ENCODE data around the gene NOCT. TPM values are rescaled to one million over a fixed set of nuclear protein-coding genes. Genes with fewer than 3 reads are reported as not detected.

The NOCT gene
- total RNA-seq, 2 donors from 2014 or later, result 9.6 to 10.9 TPM

GRCh38 chr4:138981930-138982390 lies 33.6 kb upstream of the NOCT start:
- no peaks in the 10 kb centered on the region for H3K36me3 ChIP-seq
- H3K27ac ChIP-seq, result peak overlapping the region; percentile 14 to 15
- TF ChIP-seq CTCF (IDR thresholded peaks at IDR 0.05), result peak; percentile 36
- no peak overlapping the region for H3K4me3 ChIP-seq
- no peaks in the 10 kb centered on the region for H3K27me3 ChIP-seq (replicated peaks; ENCODE audit: insufficient read depth)
- H3K4me1 ChIP-seq (ENCODE audit: control insufficient read depth in 1 of 2, low read depth in 2 of 2), result peaks cover 0 to 11% of the 10 kb centered on the region in 2 donors
- no peak for DNase-seq (ENCODE audit: low spot score)
- H3K9me3 ChIP-seq, result no peaks in the 10 kb centered on the region
- peak; percentile 80 for ATAC-seq (ENCODE audit: insufficient number of reproducible peaks, low FRiP score, low read depth)

GRCh38 chr4:138982754-138983153 lies 32.8 kb upstream of the NOCT start:
- H3K36me3 ChIP-seq, result no peaks in the 10 kb centered on the region
- H3K27ac ChIP-seq, result no peak overlapping the region
- ATAC-seq (ENCODE audit: insufficient number of reproducible peaks, low FRiP score, low read depth) (no peak), DNase-seq (ENCODE audit: low spot score) (no peak)
- H3K9me3 ChIP-seq, result no peaks in the 10 kb centered on the region
- H3K4me1 ChIP-seq (ENCODE audit: control insufficient read depth in 1 of 2, low read depth in 2 of 2), result peaks cover 0 to 11% of the 10 kb centered on the region in 2 donors
- no peaks in the 10 kb centered on the region for H3K27me3 ChIP-seq (replicated peaks; ENCODE audit: insufficient read depth)
- no peak overlapping the region for H3K4me3 ChIP-seq
- no peak for TF ChIP-seq CTCF (IDR thresholded peaks at IDR 0.05)

- Histone ChIP-seq H3K36me3 (no peaks in the 10 kb centered on the region), H3K27me3 (replicated peaks; ENCODE audit: insufficient read depth) (no peaks in the 10 kb centered on the region), H3K4me1 (ENCODE audit: control insufficient read depth in 1 of 2, low read depth in 2 of 2) (peaks cover 0 to 11% of the 10 kb centered on the region in 2 donors), H3K9me3 (no peaks in the 10 kb centered on the region), H3K4me3 (no peak overlapping the region), H3K27ac (no peak overlapping the region)
- no peak for TF ChIP-seq CTCF (IDR thresholded peaks at IDR 0.05)
- DNase-seq (ENCODE audit: low spot score) (no peak), ATAC-seq (ENCODE audit: insufficient number of reproducible peaks, low FRiP score, low read depth) (no peak)
Observed at GRCh38 chr4:138983690-138984089, 31.9 kb upstream of the NOCT start.

GRCh38 chr4:138984647-138985046 lies 30.9 kb upstream of the NOCT start:
- DNase-seq (ENCODE audit: low spot score) (no peak), ATAC-seq (ENCODE audit: insufficient number of reproducible peaks, low FRiP score, low read depth) (no peak)
- no peak overlapping the region for H3K4me3 ChIP-seq
- no peak overlapping the region for H3K27ac ChIP-seq
- no peak for TF ChIP-seq CTCF (IDR thresholded peaks at IDR 0.05)
- H3K36me3 ChIP-seq, result no peaks in the 10 kb centered on the region
- H3K9me3 ChIP-seq, result no peaks in the 10 kb centered on the region
- H3K4me1 ChIP-seq (ENCODE audit: control insufficient read depth in 1 of 2, low read depth in 2 of 2), result peaks cover 0 to 11% of the 10 kb centered on the region in 2 donors
- H3K27me3 ChIP-seq (replicated peaks; ENCODE audit: insufficient read depth), result no peaks in the 10 kb centered on the region

- H3K36me3 ChIP-seq, result no peaks in the 10 kb centered on the region
- H3K4me1 ChIP-seq (ENCODE audit: control insufficient read depth in 1 of 2, low read depth in 2 of 2), result no peaks in the 10 kb centered on the region
- no peaks in the 10 kb centered on the region for H3K27me3 ChIP-seq (replicated peaks; ENCODE audit: insufficient read depth)
- H3K4me3 ChIP-seq, result no peak overlapping the region
- ATAC-seq (ENCODE audit: insufficient number of reproducible peaks, low FRiP score, low read depth), result no peak
- H3K9me3 ChIP-seq, result no peaks in the 10 kb centered on the region
- no peak for TF ChIP-seq CTCF (IDR thresholded peaks at IDR 0.05)
- DNase-seq (ENCODE audit: low spot score), result no peak
- no peak overlapping the region for H3K27ac ChIP-seq
Observed at GRCh38 chr4:138992676-138993075, 22.9 kb upstream of the NOCT start.

Data from thoracic aorta (tissue), 2 donors.